GM12892 (cell line): Measurements from ENCODE around the gene TMPRSS6.
A peak's percentile ranks its signal among the peaks of the same experiment; 100 is the strongest.

Experiments
- DNase-seq: peaks from one replicate; pipeline ENCODE4 v3.0.0; 2011; ENCODE audit not compliant: insufficient read length
- FAIRE-seq: peaks from 2 replicates; lab custom pipeline; 2011; peaks lifted over from hg19 to GRCh38; lab: Jason Lieb, UNC
- POLR2A ChIP-seq: IDR thresholded peaks from 2 replicates; pipeline ENCODE4 v1.6.1; 2011; ENCODE audit warnings: low read depth, low read length, control low read depth
- POLR2AphosphoS5 ChIP-seq: IDR thresholded peaks from 2 replicates; pipeline ENCODE4 v1.6.1; 2011; ENCODE audit warnings: low read depth, low read length, control low read depth
- TAF1 ChIP-seq: IDR thresholded peaks from 2 replicates; pipeline ENCODE4 v1.6.1; 2011; ENCODE audit warnings: low read depth, mild to moderate bottlenecking, control low read depth, low read length, borderline replicate concordance

TMPRSS6 gene

GRCh38 chr22:37049224-37049623, 60.3 kb downstream of the TMPRSS6 start:
- TF ChIP-seq TAF1: no peak
- TF ChIP-seq POLR2AphosphoS5: no peak
- TF ChIP-seq POLR2A: no peak
- FAIRE-seq: no peak
- no peak for DNase-seq

- TF ChIP-seq POLR2AphosphoS5: no peak
- TF ChIP-seq TAF1: no peak
- no peak for TF ChIP-seq POLR2A
- no peak for DNase-seq
- FAIRE-seq: no peak
Measured at GRCh38 chr22:37048133-37048532, 61.4 kb downstream of the TMPRSS6 start.

- TF ChIP-seq POLR2AphosphoS5 (no peak), TAF1 (no peak), POLR2A (no peak)
Measured at GRCh38 chr22:37047006-37047405, 62.5 kb downstream of the TMPRSS6 start.

GRCh38 chr22:37046589-37046988, 62.9 kb downstream of the TMPRSS6 start:
- DNase-seq (no peak), FAIRE-seq (no peak)
- no peak for TF ChIP-seq POLR2A
- no peak for TF ChIP-seq TAF1
- TF ChIP-seq POLR2AphosphoS5: no peak

More at GRCh38 chr22:37047006-37047405, 62.5 kb downstream of the TMPRSS6 start:
- FAIRE-seq (no peak), DNase-seq (no peak)

- DNase-seq (no peak), FAIRE-seq (peak; percentile 14)
- TF ChIP-seq TAF1: no peak
- TF ChIP-seq POLR2A: no peak
- no peak for TF ChIP-seq POLR2AphosphoS5
Measured at GRCh38 chr22:37045958-37046357, 63.6 kb downstream of the TMPRSS6 start.

- DNase-seq (no peak), FAIRE-seq (no peak)
- TF ChIP-seq TAF1 (no peak), POLR2AphosphoS5 (no peak), POLR2A (no peak)
Measured at GRCh38 chr22:37044634-37045625, 64.6 kb downstream of the TMPRSS6 start.

- no peak for TF ChIP-seq TAF1
- TF ChIP-seq POLR2A: no peak
- TF ChIP-seq POLR2AphosphoS5: no peak
- DNase-seq (peak; percentile 93), FAIRE-seq (peak; percentile 93)
Measured at GRCh38 chr22:37043828-37044538, 65.5 kb downstream of the TMPRSS6 start.

- FAIRE-seq (no peak), DNase-seq (no peak)
- TF ChIP-seq TAF1 (no peak), POLR2AphosphoS5 (no peak), POLR2A (no peak)
Measured at GRCh38 chr22:37043209-37043827, 66.2 kb downstream of the TMPRSS6 start.

GRCh38 chr22:37039466-37039865, 70.0 kb downstream of the TMPRSS6 start:
- DNase-seq: no peak
- FAIRE-seq: no peak
- TF ChIP-seq TAF1 (no peak), POLR2A (no peak), POLR2AphosphoS5 (no peak)

GRCh38 chr22:37037669-37038068, 71.8 kb downstream of the TMPRSS6 start:
- no peak for FAIRE-seq
- DNase-seq: no peak
- no peak for TF ChIP-seq POLR2A
- no peak for TF ChIP-seq TAF1
- no peak for TF ChIP-seq POLR2AphosphoS5
